A375 (cell line): Measurements from ENCODE around the gene DOCK4. TPM values are rescaled to one million over a fixed set of nuclear protein-coding genes. Genes with fewer than 3 reads are reported as not detected.

ENCODE experiments used
- small RNA-seq: library from RNA; depleted of rRNA; stranded (forward); fragments of <200 nt; gene quantifications from one replicate; pipeline ENCODE3, GENCODE V24; 2014
- total RNA-seq: library from RNA; depleted of rRNA; stranded (reverse); fragments of >200 nt; shearing (Covaris generic); gene quantifications from 2 replicates; pipeline ENCODE4 v1.2.3, GENCODE V29; 2014; rRNA removed

Gene DOCK4, protein sequence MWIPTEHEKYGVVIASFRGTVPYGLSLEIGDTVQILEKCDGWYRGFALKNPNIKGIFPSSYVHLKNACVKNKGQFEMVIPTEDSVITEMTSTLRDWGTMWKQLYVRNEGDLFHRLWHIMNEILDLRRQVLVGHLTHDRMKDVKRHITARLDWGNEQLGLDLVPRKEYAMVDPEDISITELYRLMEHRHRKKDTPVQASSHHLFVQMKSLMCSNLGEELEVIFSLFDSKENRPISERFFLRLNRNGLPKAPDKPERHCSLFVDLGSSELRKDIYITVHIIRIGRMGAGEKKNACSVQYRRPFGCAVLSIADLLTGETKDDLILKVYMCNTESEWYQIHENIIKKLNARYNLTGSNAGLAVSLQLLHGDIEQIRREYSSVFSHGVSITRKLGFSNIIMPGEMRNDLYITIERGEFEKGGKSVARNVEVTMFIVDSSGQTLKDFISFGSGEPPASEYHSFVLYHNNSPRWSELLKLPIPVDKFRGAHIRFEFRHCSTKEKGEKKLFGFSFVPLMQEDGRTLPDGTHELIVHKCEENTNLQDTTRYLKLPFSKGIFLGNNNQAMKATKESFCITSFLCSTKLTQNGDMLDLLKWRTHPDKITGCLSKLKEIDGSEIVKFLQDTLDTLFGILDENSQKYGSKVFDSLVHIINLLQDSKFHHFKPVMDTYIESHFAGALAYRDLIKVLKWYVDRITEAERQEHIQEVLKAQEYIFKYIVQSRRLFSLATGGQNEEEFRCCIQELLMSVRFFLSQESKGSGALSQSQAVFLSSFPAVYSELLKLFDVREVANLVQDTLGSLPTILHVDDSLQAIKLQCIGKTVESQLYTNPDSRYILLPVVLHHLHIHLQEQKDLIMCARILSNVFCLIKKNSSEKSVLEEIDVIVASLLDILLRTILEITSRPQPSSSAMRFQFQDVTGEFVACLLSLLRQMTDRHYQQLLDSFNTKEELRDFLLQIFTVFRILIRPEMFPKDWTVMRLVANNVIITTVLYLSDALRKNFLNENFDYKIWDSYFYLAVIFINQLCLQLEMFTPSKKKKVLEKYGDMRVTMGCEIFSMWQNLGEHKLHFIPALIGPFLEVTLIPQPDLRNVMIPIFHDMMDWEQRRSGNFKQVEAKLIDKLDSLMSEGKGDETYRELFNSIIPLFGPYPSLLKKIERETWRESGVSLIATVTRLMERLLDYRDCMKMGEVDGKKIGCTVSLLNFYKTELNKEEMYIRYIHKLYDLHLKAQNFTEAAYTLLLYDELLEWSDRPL (N-terminal part only)
- 26.1 and 42.9 TPM in 2 replicates for total RNA-seq

DNA sequence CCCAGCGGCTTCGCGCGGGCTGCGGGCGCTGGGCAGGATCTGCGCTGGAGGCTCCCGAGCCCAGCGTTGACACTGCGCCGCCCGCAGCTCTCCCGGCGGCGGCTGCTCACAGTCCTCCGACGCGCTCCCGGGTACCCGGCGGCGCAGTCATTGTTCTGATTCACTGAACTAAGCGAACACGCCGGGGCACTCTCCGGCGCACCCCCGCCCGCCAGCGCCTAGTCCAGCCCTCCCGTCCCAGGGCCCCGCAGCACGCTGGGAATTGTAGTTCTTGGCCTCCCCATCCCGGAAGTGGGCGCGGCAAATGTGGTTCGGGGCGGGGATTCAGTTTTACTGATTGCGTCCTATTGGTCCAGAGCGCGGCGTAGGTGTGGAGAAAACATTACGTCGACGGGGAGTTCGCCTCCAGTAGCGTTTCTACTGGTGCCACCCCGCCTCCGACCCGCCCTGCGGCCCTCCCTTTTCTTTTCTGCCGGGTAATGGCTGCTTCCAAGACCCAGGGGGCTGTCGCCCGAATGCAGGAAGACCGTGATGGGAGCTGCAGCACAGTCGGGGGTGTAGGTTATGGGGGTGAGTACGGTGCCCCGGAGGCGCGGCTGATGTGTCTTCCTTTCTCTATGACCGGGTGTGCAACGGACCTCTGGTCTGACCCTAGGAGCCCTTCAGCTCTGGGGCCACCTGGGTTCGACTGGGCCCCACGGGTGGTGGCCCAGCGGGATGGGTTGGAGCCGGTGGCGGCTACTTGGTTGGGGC is at the start of gene DOCK4, which contains the start of gene ZNF277:
Gene DOCK4 (minus strand): TSS at position 162 of the 753 bp plus-strand sequence. CDS start 261 bp downstream, outside the sequence.
Gene ZNF277 (plus strand): TSS at position 458 of the 753 bp plus-strand sequence. CDS start 22 bp downstream, at position 480.

Small RNA genes within 50 kb of the gene (small RNA-seq; reads per million reads assigned to genes)
- not detected for gene RNA5SP237

Other genes starting within 250 kb of the DOCK4 start
- 15.6 and 21.2 TPM in 2 replicates for gene ZNF277, start 296 bp upstream of the DOCK4 start, total RNA-seq
- gene IFRD1, start 244.1 kb upstream of the DOCK4 start, total RNA-seq: 80.7 and 91.3 TPM in 2 replicates